GM21529 (cell line): ENCODE measurements around the gene L3HYPDH.

Source experiments
- ATAC-seq: cut with Tn5 transposase; IDR thresholded peaks from one replicate; pipeline ENCODE4 v1.9.1; 2021; ENCODE audit not compliant: unreplicated experiment

L3HYPDH gene

GRCh38 chr14:59483819-59484638 lies at the start of gene L3HYPDH, which contains the start of gene JKAMP:
TSS of gene L3HYPDH (minus strand) at chr14:59484408. CDS start at chr14:59484316, 92 bp downstream.
TSS of gene JKAMP (plus strand) at chr14:59484517. CDS start at chr14:59484590, 73 bp downstream.
- ATAC-seq, result peak; percentile 90

- ATAC-seq, result no peak
Observed at GRCh38 chr14:59532419-59532818, 48.2 kb upstream of the L3HYPDH start.

GRCh38 chr14:59530349-59530748 lies 46.1 kb upstream of the L3HYPDH start:
- ATAC-seq, result no peak

GRCh38 chr14:59529189-59529588 lies 45.0 kb upstream of the L3HYPDH start:
- no peak for ATAC-seq

GRCh38 chr14:59520224-59520623 lies 36.0 kb upstream of the L3HYPDH start:
- ATAC-seq, result no peak

- no peak for ATAC-seq
Observed at GRCh38 chr14:59511916-59512575, 27.8 kb upstream of the L3HYPDH start.

GRCh38 chr14:59510966-59511365 lies 26.8 kb upstream of the L3HYPDH start:
- ATAC-seq, result no peak

GRCh38 chr14:59510001-59510400 lies 25.8 kb upstream of the L3HYPDH start:
- no peak for ATAC-seq

- no peak for ATAC-seq
Observed at GRCh38 chr14:59509101-59509500, 24.9 kb upstream of the L3HYPDH start.

- no peak for ATAC-seq
Observed at GRCh38 chr14:59507752-59508103, 23.5 kb upstream of the L3HYPDH start.

GRCh38 chr14:59507063-59507751 lies 23.0 kb upstream of the L3HYPDH start:
- ATAC-seq, result peak; percentile 94

- ATAC-seq, result no peak
Observed at GRCh38 chr14:59503256-59503655, 19.0 kb upstream of the L3HYPDH start.

- no peak for ATAC-seq
Observed at GRCh38 chr14:59500732-59501131, 16.5 kb upstream of the L3HYPDH start.

GRCh38 chr14:59492384-59492783 lies 8.2 kb upstream of the L3HYPDH start:
- ATAC-seq, result no peak

- ATAC-seq, result no peak
Observed at GRCh38 chr14:59490756-59491155, 6.5 kb upstream of the L3HYPDH start.

- ATAC-seq, result peak; percentile 39
Observed at GRCh38 chr14:59484639-59485175, 499 bp upstream of the L3HYPDH start.

- no peak for ATAC-seq
Observed at GRCh38 chr14:59483363-59483762, 845 bp downstream of the L3HYPDH start.

GRCh38 chr14:59482541-59483331 lies 1.5 kb downstream of the L3HYPDH start:
- no peak for ATAC-seq

- no peak for ATAC-seq
Observed at GRCh38 chr14:59481871-59482540, 2.2 kb downstream of the L3HYPDH start.

- no peak for ATAC-seq
Observed at GRCh38 chr14:59481407-59481806, 2.8 kb downstream of the L3HYPDH start.
